ENCODE measurements around the gene SRSF9.

GRCh38 chr12:120504587-120504986 is 35.0 kb upstream of the SRSF9 start:
- no peak for TF ChIP-seq TCF12 (IDR thresholded peaks at IDR 0.05; ENCODE audit: low read depth)
- no peak for TF ChIP-seq MAX (IDR thresholded peaks at IDR 0.05)
- TF ChIP-seq REST (IDR thresholded peaks at IDR 0.05; ENCODE audit: low read depth) = no peak
- TF ChIP-seq ZBTB7A (IDR thresholded peaks at IDR 0.05; ENCODE audit: low read depth) = no peak
- TF ChIP-seq RAD21 (IDR thresholded peaks at IDR 0.05; ENCODE audit: low read depth) = no peak
- no peak for TF ChIP-seq FOXM1 (IDR thresholded peaks at IDR 0.05; ENCODE audit: borderline replicate concordance, low read depth)
- no peak for TF ChIP-seq EGR1 (IDR thresholded peaks at IDR 0.05)
- TF ChIP-seq YY1 (IDR thresholded peaks at IDR 0.05; ENCODE audit: low read depth) = no peak
- no peak for TF ChIP-seq TEAD4 (IDR thresholded peaks at IDR 0.05)
- TF ChIP-seq TAF1 (IDR thresholded peaks at IDR 0.05; ENCODE audit: low read depth) = no peak
- no peak for TF ChIP-seq USF1 (IDR thresholded peaks at IDR 0.05)
- no peak for TF ChIP-seq EP300 (IDR thresholded peaks at IDR 0.05; ENCODE audit: borderline replicate concordance)
